Stimulated activated CD4-positive, alpha-beta T cell treated with anti-CD3 and anti-CD28 coated beads, Interleukin-4, amount 100 ng/mL, for 4 hours (primary cell): ENCODE data around the gene ECI1.
"Not testable (repeated sequence)": the region's sequence is repeated elsewhere in the genome, so short reads cannot be mapped to it uniquely, and the experiment has no call there.

Source experiments
- DNase-seq, 2 experiments: peaks; one replicate each; pipeline ENCODE4 v3.0.0-alpha.2; 2020

Gene ECI1

GRCh38 chr16:2209258-2210008, 42.0 kb downstream of the ECI1 start:
- DNase-seq, result no peak

- DNase-seq, result no peak
These were observed 42.6 kb downstream of the ECI1 start for GRCh38 chr16:2208772-2209171.

- DNase-seq, result no peak
These were observed 43.1 kb downstream of the ECI1 start for GRCh38 chr16:2208308-2208707.

GRCh38 chr16:2207872-2208271, 43.5 kb downstream of the ECI1 start:
- DNase-seq, result no peak

- no peak for DNase-seq
These were observed 44.5 kb downstream of the ECI1 start for GRCh38 chr16:2206780-2207433.

GRCh38 chr16:2206420-2206779, 45.0 kb downstream of the ECI1 start:
- DNase-seq, result no peak

GRCh38 chr16:2205967-2206313, 45.4 kb downstream of the ECI1 start:
- peak in 1 of 2 experiments; percentile 28 for DNase-seq

GRCh38 chr16:2205104-2205966, 46.1 kb downstream of the ECI1 start, which contains the start of gene MLST8:
Gene MLST8 (plus strand): TSS chr16:2205454. CDS start chr16:2206086, 632 bp downstream.
- peak; percentile 89 to 91 for DNase-seq

- no peak for DNase-seq
These were observed 46.8 kb downstream of the ECI1 start for GRCh38 chr16:2204416-2205103.

- DNase-seq, result not testable (repeated sequence)
These were observed 48.2 kb downstream of the ECI1 start for GRCh38 chr16:2203119-2203688.

- no peak for DNase-seq
These were observed 51.1 kb downstream of the ECI1 start for GRCh38 chr16:2200313-2200712.

GRCh38 chr16:2199621-2200139, 51.7 kb downstream of the ECI1 start:
- DNase-seq, result no peak

GRCh38 chr16:2199095-2199494, 52.3 kb downstream of the ECI1 start:
- DNase-seq, result no peak

GRCh38 chr16:2198283-2198682, 53.1 kb downstream of the ECI1 start:
- DNase-seq, result no peak

- DNase-seq, result no peak
These were observed 53.6 kb downstream of the ECI1 start for GRCh38 chr16:2197765-2198164.

GRCh38 chr16:2196981-2197511, 54.3 kb downstream of the ECI1 start:
- no peak for DNase-seq

- DNase-seq, result no peak
These were observed 55.0 kb downstream of the ECI1 start, which contains the start of gene CASKIN1 for GRCh38 chr16:2196162-2196980. Gene CASKIN1 (minus strand): TSS chr16:2196605. CDS start chr16:2196432, 173 bp downstream.

- DNase-seq, result no peak
These were observed 55.8 kb downstream of the ECI1 start for GRCh38 chr16:2195322-2196161.

- peak in 1 of 2 experiments; percentile 48 for DNase-seq
These were observed 56.5 kb downstream of the ECI1 start for GRCh38 chr16:2194852-2195321.
